WTC11 (cell line): ENCODE results near the gene TRMT2B. TPM values are rescaled to one million over a fixed set of nuclear protein-coding genes. Genes with fewer than 3 reads are reported as not detected.

Experiments used
- ATAC-seq: fragments of 200-7000 bp; cut with Tn5 transposase; 2 replicates; pipeline ENCODE4 v1.10.0; 2021; ENCODE audit warnings: mild to moderate bottlenecking, moderate library complexity
- CTCF ChIA-PET: fragments of 300-600 bp; sonication (Branson Sonifier 250); formaldehyde crosslinking; loops from one replicate; lab custom pipeline; 2021; ENCODE audit warnings: antibody characterized with exemption; lab: Charles Lee
- POLR2A ChIA-PET: fragments of 350-600 bp; sonication (Branson Sonifier 250); formaldehyde crosslinking; loops from one replicate; lab custom pipeline; 2021; ENCODE audit warnings: antibody characterized with exemption; lab: Charles Lee
- DNase-seq: peaks from one replicate; pipeline ENCODE4 v3.0.0; 2021; ENCODE audit warnings: low spot score
- H3K27ac Mint-ChIP-seq: 2 replicates; pipeline ENCODE4 v1.8.0; 2021; ENCODE audit warnings: mixed read lengths
- H3K27me3 Mint-ChIP-seq: 2 replicates; pipeline ENCODE4 v1.8.0; 2021; ENCODE audit warnings: low read depth, mild to moderate bottlenecking, moderate library complexity, mixed read lengths
- H3K36me3 Mint-ChIP-seq: 2 replicates; pipeline ENCODE4 v1.8.0; 2021; ENCODE audit warnings: mixed read lengths
- H3K4me1 Mint-ChIP-seq: 2 replicates; pipeline ENCODE4 v1.8.0; 2022; ENCODE audit warnings: mixed read lengths
- H3K4me3 Mint-ChIP-seq: 2 replicates; pipeline ENCODE4 v1.8.0; 2021; ENCODE audit warnings: mild to moderate bottlenecking, moderate library complexity, mixed read lengths
- H3K9me3 Mint-ChIP-seq: 2 replicates; pipeline ENCODE4 v1.8.0; 2021; ENCODE audit warnings: mixed read lengths
- CREB1 ChIP-seq: sonication (generic); formaldehyde crosslinking; IDR thresholded peaks from 2 replicates; pipeline ENCODE4 v1.8.0; 2023; ENCODE audit warnings: mild to moderate bottlenecking, missing genetic modification reagents
- CREM ChIP-seq: sonication (generic); formaldehyde crosslinking; IDR thresholded peaks from 2 replicates; pipeline ENCODE4 v1.8.1; 2022; ENCODE audit warnings: mild to moderate bottlenecking, missing genetic modification reagents, moderate library complexity
- ELF4 ChIP-seq: sonication (generic); formaldehyde crosslinking; IDR thresholded peaks from 2 replicates; pipeline ENCODE4 v1.8.1; 2022; ENCODE audit warnings: low read depth, mild to moderate bottlenecking, moderate library complexity, missing genetic modification reagents
- ESRRA ChIP-seq: sonication (generic); formaldehyde crosslinking; IDR thresholded peaks from 2 replicates; pipeline ENCODE4 v1.8.1; 2022; ENCODE audit warnings: mild to moderate bottlenecking, missing genetic modification reagents, borderline replicate concordance
- FOXK1 ChIP-seq: sonication (generic); formaldehyde crosslinking; IDR thresholded peaks from 2 replicates; pipeline ENCODE4 v1.8.0; 2022; ENCODE audit warnings: mild to moderate bottlenecking, moderate library complexity, missing genetic modification reagents
- HMGXB4 ChIP-seq: sonication (generic); formaldehyde crosslinking; IDR thresholded peaks from 2 replicates; pipeline ENCODE4 v1.8.1; 2023; ENCODE audit warnings: mild to moderate bottlenecking, moderate library complexity, missing genetic modification reagents
- IRF1 ChIP-seq: sonication (generic); formaldehyde crosslinking; IDR thresholded peaks from 2 replicates; pipeline ENCODE4 v1.8.0; 2023; ENCODE audit warnings: missing genetic modification reagents
- JUN ChIP-seq: sonication (generic); formaldehyde crosslinking; IDR thresholded peaks from 2 replicates; pipeline ENCODE4 v1.8.0; 2023; ENCODE audit warnings: mild to moderate bottlenecking, missing genetic modification reagents
- MYBL2 ChIP-seq: sonication (generic); formaldehyde crosslinking; IDR thresholded peaks from 2 replicates; pipeline ENCODE4 v1.8.1; 2023; ENCODE audit warnings: mild to moderate bottlenecking, moderate library complexity, missing genetic modification reagents
- SMAD3 ChIP-seq: sonication (generic); formaldehyde crosslinking; IDR thresholded peaks from 2 replicates; pipeline ENCODE4 v1.8.0; 2022; ENCODE audit warnings: missing genetic modification reagents, mild to moderate bottlenecking, borderline replicate concordance
- ZNF138 ChIP-seq: sonication (generic); formaldehyde crosslinking; conservative IDR thresholded peaks from 2 replicates; pipeline ENCODE4 v1.8.1; 2022; ENCODE audit warnings: mild to moderate bottlenecking, moderate library complexity, missing genetic modification reagents
- ZNF263 ChIP-seq: sonication (generic); formaldehyde crosslinking; IDR thresholded peaks from 2 replicates; pipeline ENCODE4 v1.8.1; 2022; ENCODE audit warnings: low read depth, mild to moderate bottlenecking, moderate library complexity, missing genetic modification reagents
- ZNF396 ChIP-seq: fragments of 250-450 bp; sonication (Bioruptor Pico); IDR thresholded peaks from 2 replicates; pipeline ENCODE4 v1.8.0; 2021; ENCODE audit warnings: mild to moderate bottlenecking, moderate library complexity, borderline replicate concordance
- ZNF416 ChIP-seq: fragments of 250-450 bp; sonication (Bioruptor Pico); IDR thresholded peaks from 2 replicates; pipeline ENCODE4 v1.9.0; 2021; ENCODE audit warnings: mild to moderate bottlenecking, inconsistent platforms
- total RNA-seq: library from RNA; stranded (reverse); gene quantifications from 3 replicates; pipeline ENCODE4 v1.2.3, GENCODE V29; 2021
- TF ChIP-seq, protein P1 (sequence below): sonication (generic); formaldehyde crosslinking; conservative IDR thresholded peaks from 2 replicates; pipeline ENCODE4 v1.8.1; 2022; ENCODE audit warnings: mild to moderate bottlenecking, missing genetic modification reagents
- TF ChIP-seq, protein P2 (sequence below): sonication (generic); formaldehyde crosslinking; conservative IDR thresholded peaks from 2 replicates; pipeline ENCODE4 v1.8.1; 2023; ENCODE audit warnings: mild to moderate bottlenecking, low read depth, missing genetic modification reagents, moderate library complexity
- TF ChIP-seq, protein P3 (sequence below): sonication (generic); formaldehyde crosslinking; IDR thresholded peaks from 2 replicates; pipeline ENCODE4 v1.8.1; 2023; ENCODE audit warnings: mild to moderate bottlenecking, missing genetic modification reagents
- TF ChIP-seq, protein P4 (sequence below): fragments of 250-450 bp; sonication (Bioruptor Pico); IDR thresholded peaks from 2 replicates; pipeline ENCODE4 v1.8.0; 2021; ENCODE audit warnings: mild to moderate bottlenecking
- TF ChIP-seq, protein P5 (sequence below): sonication (generic); formaldehyde crosslinking; IDR thresholded peaks from 2 replicates; pipeline ENCODE4 v1.8.1; 2022; ENCODE audit warnings: low read depth, missing genetic modification reagents, borderline replicate concordance
- TF ChIP-seq, protein P6 (sequence below): fragments of 250-450 bp; sonication (Bioruptor Pico); IDR thresholded peaks from 2 replicates; pipeline ENCODE4 v1.9.0; 2021; ENCODE audit warnings: moderate library complexity, mild to moderate bottlenecking, inconsistent platforms, borderline replicate concordance
- TF ChIP-seq, protein P7 (sequence below): fragments of 250-450 bp; sonication (Bioruptor Pico); IDR thresholded peaks from 2 replicates; pipeline ENCODE4 v1.9.0; 2021; ENCODE audit warnings: mild to moderate bottlenecking

TRMT2B gene
- total RNA-seq, 1 experiment from 2014 or later: 14.3 TPM

DNA sequence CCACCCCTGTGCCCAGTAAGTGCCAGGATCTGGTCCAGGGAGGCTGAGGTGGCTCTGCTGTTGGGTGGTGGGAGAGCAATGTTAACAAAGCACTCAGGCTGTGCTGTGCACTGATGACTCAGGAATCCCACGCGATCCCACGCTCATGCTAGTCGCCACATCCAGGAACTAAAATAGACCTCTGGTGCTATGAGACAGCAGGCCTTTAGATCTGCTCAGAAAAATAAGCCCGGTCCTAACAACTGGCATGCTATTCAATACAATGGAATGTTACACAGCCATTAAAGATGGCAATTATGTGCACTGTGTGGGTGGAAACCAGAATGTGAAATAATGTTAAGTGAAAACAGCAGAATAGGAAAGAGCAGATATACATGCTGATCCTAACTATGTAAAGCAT, 56.4 kb downstream of the TRMT2B start (continued):
- no peak for TF ChIP-seq HMGXB4 (CRISPR knock-in tag)
- TF ChIP-seq ESRRA: no peak
- TF ChIP-seq ZNF263: no peak

GRCh38 chrX:100994352-100995281, 57.3 kb downstream of the TRMT2B start:
- DNase-seq: no peak
- Mint-ChIP-seq H3K27ac (no peak overlapping the region), H3K4me3 (no peak overlapping the region), H3K9me3 (no peaks in the 10 kb centered on the region), H3K4me1 (no peaks in the 10 kb centered on the region), H3K27me3 (no peaks in the 10 kb centered on the region), H3K36me3 (no peaks in the 10 kb centered on the region; the same call in 1 of the 2 replicates)
- no peak for TF ChIP-seq ZNF396 (CRISPR knock-in tag)
- no peak for TF ChIP-seq IRF1 (CRISPR knock-in tag)
- no peak for TF ChIP-seq FOXK1 (CRISPR knock-in tag)
- no peak for TF ChIP-seq JUN (CRISPR knock-in tag)
- TF ChIP-seq, protein P1, sequence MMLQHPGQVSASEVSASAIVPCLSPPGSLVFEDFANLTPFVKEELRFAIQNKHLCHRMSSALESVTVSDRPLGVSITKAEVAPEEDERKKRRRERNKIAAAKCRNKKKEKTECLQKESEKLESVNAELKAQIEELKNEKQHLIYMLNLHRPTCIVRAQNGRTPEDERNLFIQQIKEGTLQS (CRISPR knock-in tag): no peak
- TF ChIP-seq SMAD3 (CRISPR knock-in tag): no peak
- no peak for TF ChIP-seq HMGXB4 (CRISPR knock-in tag)
- TF ChIP-seq CREB1: no peak
- no peak for TF ChIP-seq MYBL2 (CRISPR knock-in tag)
- TF ChIP-seq, protein P2, sequence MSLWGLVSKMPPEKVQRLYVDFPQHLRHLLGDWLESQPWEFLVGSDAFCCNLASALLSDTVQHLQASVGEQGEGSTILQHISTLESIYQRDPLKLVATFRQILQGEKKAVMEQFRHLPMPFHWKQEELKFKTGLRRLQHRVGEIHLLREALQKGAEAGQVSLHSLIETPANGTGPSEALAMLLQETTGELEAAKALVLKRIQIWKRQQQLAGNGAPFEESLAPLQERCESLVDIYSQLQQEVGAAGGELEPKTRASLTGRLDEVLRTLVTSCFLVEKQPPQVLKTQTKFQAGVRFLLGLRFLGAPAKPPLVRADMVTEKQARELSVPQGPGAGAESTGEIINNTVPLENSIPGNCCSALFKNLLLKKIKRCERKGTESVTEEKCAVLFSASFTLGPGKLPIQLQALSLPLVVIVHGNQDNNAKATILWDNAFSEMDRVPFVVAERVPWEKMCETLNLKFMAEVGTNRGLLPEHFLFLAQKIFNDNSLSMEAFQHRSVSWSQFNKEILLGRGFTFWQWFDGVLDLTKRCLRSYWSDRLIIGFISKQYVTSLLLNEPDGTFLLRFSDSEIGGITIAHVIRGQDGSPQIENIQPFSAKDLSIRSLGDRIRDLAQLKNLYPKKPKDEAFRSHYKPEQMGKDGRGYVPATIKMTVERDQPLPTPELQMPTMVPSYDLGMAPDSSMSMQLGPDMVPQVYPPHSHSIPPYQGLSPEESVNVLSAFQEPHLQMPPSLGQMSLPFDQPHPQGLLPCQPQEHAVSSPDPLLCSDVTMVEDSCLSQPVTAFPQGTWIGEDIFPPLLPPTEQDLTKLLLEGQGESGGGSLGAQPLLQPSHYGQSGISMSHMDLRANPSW (CRISPR knock-in tag): no peak
- no peak for TF ChIP-seq CREM (CRISPR knock-in tag)
- TF ChIP-seq ZNF416 (CRISPR knock-in tag): no peak
- TF ChIP-seq ELF4 (CRISPR knock-in tag): no peak
- TF ChIP-seq, protein P3, sequence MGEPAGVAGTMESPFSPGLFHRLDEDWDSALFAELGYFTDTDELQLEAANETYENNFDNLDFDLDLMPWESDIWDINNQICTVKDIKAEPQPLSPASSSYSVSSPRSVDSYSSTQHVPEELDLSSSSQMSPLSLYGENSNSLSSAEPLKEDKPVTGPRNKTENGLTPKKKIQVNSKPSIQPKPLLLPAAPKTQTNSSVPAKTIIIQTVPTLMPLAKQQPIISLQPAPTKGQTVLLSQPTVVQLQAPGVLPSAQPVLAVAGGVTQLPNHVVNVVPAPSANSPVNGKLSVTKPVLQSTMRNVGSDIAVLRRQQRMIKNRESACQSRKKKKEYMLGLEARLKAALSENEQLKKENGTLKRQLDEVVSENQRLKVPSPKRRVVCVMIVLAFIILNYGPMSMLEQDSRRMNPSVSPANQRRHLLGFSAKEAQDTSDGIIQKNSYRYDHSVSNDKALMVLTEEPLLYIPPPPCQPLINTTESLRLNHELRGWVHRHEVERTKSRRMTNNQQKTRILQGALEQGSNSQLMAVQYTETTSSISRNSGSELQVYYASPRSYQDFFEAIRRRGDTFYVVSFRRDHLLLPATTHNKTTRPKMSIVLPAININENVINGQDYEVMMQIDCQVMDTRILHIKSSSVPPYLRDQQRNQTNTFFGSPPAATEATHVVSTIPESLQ: no peak
- TF ChIP-seq, protein P4, sequence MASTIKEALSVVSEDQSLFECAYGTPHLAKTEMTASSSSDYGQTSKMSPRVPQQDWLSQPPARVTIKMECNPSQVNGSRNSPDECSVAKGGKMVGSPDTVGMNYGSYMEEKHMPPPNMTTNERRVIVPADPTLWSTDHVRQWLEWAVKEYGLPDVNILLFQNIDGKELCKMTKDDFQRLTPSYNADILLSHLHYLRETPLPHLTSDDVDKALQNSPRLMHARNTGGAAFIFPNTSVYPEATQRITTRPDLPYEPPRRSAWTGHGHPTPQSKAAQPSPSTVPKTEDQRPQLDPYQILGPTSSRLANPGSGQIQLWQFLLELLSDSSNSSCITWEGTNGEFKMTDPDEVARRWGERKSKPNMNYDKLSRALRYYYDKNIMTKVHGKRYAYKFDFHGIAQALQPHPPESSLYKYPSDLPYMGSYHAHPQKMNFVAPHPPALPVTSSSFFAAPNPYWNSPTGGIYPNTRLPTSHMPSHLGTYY (CRISPR knock-in tag): no peak
- TF ChIP-seq, protein P5, sequence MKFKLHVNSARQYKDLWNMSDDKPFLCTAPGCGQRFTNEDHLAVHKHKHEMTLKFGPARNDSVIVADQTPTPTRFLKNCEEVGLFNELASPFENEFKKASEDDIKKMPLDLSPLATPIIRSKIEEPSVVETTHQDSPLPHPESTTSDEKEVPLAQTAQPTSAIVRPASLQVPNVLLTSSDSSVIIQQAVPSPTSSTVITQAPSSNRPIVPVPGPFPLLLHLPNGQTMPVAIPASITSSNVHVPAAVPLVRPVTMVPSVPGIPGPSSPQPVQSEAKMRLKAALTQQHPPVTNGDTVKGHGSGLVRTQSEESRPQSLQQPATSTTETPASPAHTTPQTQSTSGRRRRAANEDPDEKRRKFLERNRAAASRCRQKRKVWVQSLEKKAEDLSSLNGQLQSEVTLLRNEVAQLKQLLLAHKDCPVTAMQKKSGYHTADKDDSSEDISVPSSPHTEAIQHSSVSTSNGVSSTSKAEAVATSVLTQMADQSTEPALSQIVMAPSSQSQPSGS (CRISPR knock-in tag): no peak
- TF ChIP-seq, protein P6, sequence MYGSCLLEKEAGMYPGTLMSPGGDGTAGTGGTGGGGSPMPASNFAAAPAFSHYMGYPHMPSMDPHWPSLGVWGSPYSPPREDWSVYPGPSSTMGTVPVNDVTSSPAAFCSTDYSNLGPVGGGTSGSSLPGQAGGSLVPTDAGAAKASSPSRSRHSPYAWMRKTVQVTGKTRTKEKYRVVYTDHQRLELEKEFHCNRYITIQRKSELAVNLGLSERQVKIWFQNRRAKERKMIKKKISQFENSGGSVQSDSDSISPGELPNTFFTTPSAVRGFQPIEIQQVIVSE (CRISPR knock-in tag): no peak
- TF ChIP-seq, protein P7, sequence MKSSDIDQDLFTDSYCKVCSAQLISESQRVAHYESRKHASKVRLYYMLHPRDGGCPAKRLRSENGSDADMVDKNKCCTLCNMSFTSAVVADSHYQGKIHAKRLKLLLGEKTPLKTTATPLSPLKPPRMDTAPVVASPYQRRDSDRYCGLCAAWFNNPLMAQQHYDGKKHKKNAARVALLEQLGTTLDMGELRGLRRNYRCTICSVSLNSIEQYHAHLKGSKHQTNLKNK (CRISPR knock-in tag): no peak
- no peak for TF ChIP-seq ZNF138
- ChIA-PET POLR2A (no interaction called here), CTCF (no interaction called here)
- no peak for ATAC-seq
